HepG2 (cell line): Measurements from ENCODE around the gene CBLN3. TPM values are rescaled to one million over a fixed set of nuclear protein-coding genes. Genes with fewer than 3 reads are reported as not detected.

Experiments used
- ATAC-seq: fragments of 200-7000 bp; cut with Tn5 transposase; 3 replicates; pipeline ENCODE4 v1.9.1; 2020; ENCODE audit warnings: mild to moderate bottlenecking, moderate library complexity
- BruUV-seq: library from RNA; stranded (reverse); fragments of 400-500 nt; replicated peaks from 2 replicates; lab custom pipeline; 2021; lab: Mats Ljungman, UMichigan
- CTCF ChIA-PET: fragments of 300-600 bp; formaldehyde crosslinking; extraction: SDS; loops from one replicate; lab custom pipeline; 2021; ENCODE audit warnings: low total read pairs, inconsistent platforms, low intra/inter-chr PET ratio; lab: Yijun Ruan, JAX
- POLR2A ChIA-PET: fragments of 350-600 bp; sonication (Branson Sonifier 250); formaldehyde crosslinking; loops from one replicate; lab custom pipeline; 2020; ENCODE audit warnings: antibody characterized with exemption, inconsistent platforms; lab: Yijun Ruan, JAX
- DNase-seq: peaks from one replicate; pipeline ENCODE4 v3.0.0-alpha.2; 2015; ENCODE audit warnings: low spot score
- FAIRE-seq: peaks from 3 replicates; lab custom pipeline; 2011; peaks lifted over from hg19 to GRCh38; lab: Jason Lieb, UNC
- H2AFZ ChIP-seq: one replicate; pipeline ENCODE4 v1.6.1; 2011; ENCODE audit warnings: low read length, inconsistent platforms
- H3K27ac ChIP-seq: fragments of 300-600 bp; 3 replicates; pipeline ENCODE4 v1.8.0; 2011; ENCODE audit warnings: mixed run types, mild to moderate bottlenecking, mixed read lengths, low read length, inconsistent platforms; ENCODE audit not compliant: insufficient read depth; ENCODE audit errors: extremely low read length
- H3K27me3 ChIP-seq, 2 experiments: fragments of 200-600 bp in 1 of 2; 2 replicates in 1 of 2; 3 replicates in 1 of 2; pipeline versions ENCODE4 v1.6.0 to v1.8.0; 2011; ENCODE audit warnings: low read length in 2 of 2, mild to moderate bottlenecking in 2 of 2, moderate library complexity in 2 of 2, inconsistent platforms in 1 of 2; ENCODE audit not compliant: insufficient read depth in 2 of 2, control insufficient read depth in 1 of 2
- H3K36me3 ChIP-seq, 2 experiments: fragments of 200-600 bp in 1 of 2; replicated peaks in 1 of 2; 2 replicates in 1 of 2; 3 replicates in 1 of 2; pipeline versions ENCODE4 v1.5.1 to v1.8.0; 2011; ENCODE audit warnings: low read length in 2 of 2, inconsistent platforms in 1 of 2; ENCODE audit not compliant: insufficient read depth in 2 of 2, control insufficient read depth in 1 of 2
- H3K4me1 ChIP-seq: 2 replicates; pipeline ENCODE4 v1.5.1; 2012; ENCODE audit warnings: low read length, inconsistent platforms; ENCODE audit not compliant: insufficient read depth
- H3K4me2 ChIP-seq: 2 replicates; pipeline ENCODE4 v1.6.0; 2011; ENCODE audit warnings: low read depth, low read length, inconsistent platforms
- H3K4me3 ChIP-seq, 3 experiments: fragments of 200-600 bp in 1 of 3; sonication (generic), shearing (Covaris generic) in 1 of 3; replicated peaks in 1 of 3; 2 replicates each; pipeline ENCODE4 v1.5.1; 2011 to 2016; ENCODE audit warnings: low read length in 3 of 3, inconsistent platforms in 2 of 3, low read depth in 2 of 3, mild to moderate bottlenecking in 2 of 3, control low read depth in 1 of 3, mixed read lengths in 1 of 3; ENCODE audit not compliant: insufficient read depth in 1 of 3
- H3K79me2 ChIP-seq: one replicate; pipeline ENCODE4 v1.6.1; 2011; ENCODE audit warnings: low read length, inconsistent platforms; ENCODE audit not compliant: insufficient read depth
- H3K9ac ChIP-seq: 2 replicates; pipeline ENCODE4 v1.6.0; 2011; ENCODE audit warnings: mild to moderate bottlenecking, low read depth, low read length, inconsistent platforms; ENCODE audit not compliant: insufficient read depth
- H3K9me3 ChIP-seq: 2 replicates; pipeline ENCODE4 v1.5.1; 2012; ENCODE audit warnings: mild to moderate bottlenecking, low read length
- H4K20me1 ChIP-seq: 2 replicates; pipeline ENCODE4 v1.6.0; 2011; ENCODE audit warnings: inconsistent platforms, mild to moderate bottlenecking, low read length, moderate library complexity; ENCODE audit not compliant: insufficient read depth
- EZH2 ChIP-seq: conservative IDR thresholded peaks from 2 replicates; pipeline ENCODE4 v1.6.1; 2012; ENCODE audit warnings: mild to moderate bottlenecking, low read depth, low read length, moderate library complexity
- GRHL1 ChIP-seq: sonication (generic); formaldehyde crosslinking; conservative IDR thresholded peaks from 2 replicates; pipeline ENCODE4 v1.8.0; 2022; ENCODE audit warnings: missing genetic modification reagents
- HOMEZ ChIP-seq: IDR thresholded peaks from 2 replicates; pipeline ENCODE4 v1.6.1; 2016; ENCODE audit warnings: low read depth
- PAF1 ChIP-seq: IDR thresholded peaks from 2 replicates; pipeline ENCODE4 v1.6.1; 2016; ENCODE audit warnings: missing genetic modification reagents, missing compliant biosample characterization
- PCBP2 ChIP-seq: fragments of 200-400 bp; formaldehyde crosslinking; optimal IDR thresholded peaks from 2 replicates; pipeline ENCODE3; 2018; ENCODE audit warnings: low read length, low read depth; ENCODE audit not compliant: poor library complexity, severe bottlenecking
- POLR2G ChIP-seq: fragments of 200-400 bp; formaldehyde crosslinking; IDR thresholded peaks from 2 replicates; pipeline ENCODE4 v1.6.1; 2018; ENCODE audit warnings: mild to moderate bottlenecking, low read depth, low read length, moderate library complexity
- SALL1 ChIP-seq: sonication (generic); formaldehyde crosslinking; IDR thresholded peaks from 2 replicates; pipeline ENCODE4 v1.8.0; 2022; ENCODE audit warnings: mild to moderate bottlenecking, missing genetic modification reagents
- SIX4 ChIP-seq: sonication (generic); formaldehyde crosslinking; IDR thresholded peaks from 2 replicates; pipeline ENCODE4 v1.4.0; 2020; ENCODE audit warnings: missing genetic modification reagents
- TARDBP ChIP-seq: sonication (generic); formaldehyde crosslinking; IDR thresholded peaks from 2 replicates; pipeline ENCODE4 v1.8.0; 2022; ENCODE audit warnings: mild to moderate bottlenecking, missing genetic modification reagents
- TOPORS ChIP-seq: sonication (generic); formaldehyde crosslinking; IDR thresholded peaks from 2 replicates; pipeline ENCODE4 v1.8.0; 2023; ENCODE audit warnings: mild to moderate bottlenecking, missing genetic modification reagents
- ZBTB37 ChIP-seq: sonication (generic); formaldehyde crosslinking; IDR thresholded peaks from 2 replicates; pipeline ENCODE4 v1.4.0; 2020; ENCODE audit warnings: mild to moderate bottlenecking, missing genetic modification reagents
- ZFP41 ChIP-seq: sonication (generic); formaldehyde crosslinking; IDR thresholded peaks from 2 replicates; pipeline ENCODE4 v1.4.0; 2020; ENCODE audit warnings: mild to moderate bottlenecking, missing genetic modification reagents, borderline replicate concordance
- ZMYM4 ChIP-seq: sonication (generic); formaldehyde crosslinking; IDR thresholded peaks from 2 replicates; pipeline ENCODE4 v1.8.1; 2023; ENCODE audit warnings: mild to moderate bottlenecking, missing genetic modification reagents
- ZNF460 ChIP-seq: sonication (generic); formaldehyde crosslinking; IDR thresholded peaks from 2 replicates; pipeline ENCODE4 v1.5.1; 2020; ENCODE audit warnings: missing genetic modification reagents, mild to moderate bottlenecking, borderline replicate concordance
- ZNF572 ChIP-seq: sonication (generic); formaldehyde crosslinking; IDR thresholded peaks from 2 replicates; pipeline ENCODE4 v1.5.1; 2020; ENCODE audit warnings: mild to moderate bottlenecking, missing genetic modification reagents
- ZNF687 ChIP-seq: sonication (generic); formaldehyde crosslinking; IDR thresholded peaks from 2 replicates; pipeline ENCODE4 v1.5.1; 2020; ENCODE audit warnings: mild to moderate bottlenecking, missing genetic modification reagents, moderate library complexity
- WGBS: methylation state at CpG from one replicate; pipeline ENCODE4 v1.1.6; 2017; ENCODE audit warnings: low lambda C conversion rate; 5-methylcytosine and 5-hydroxymethylcytosine counted together
- in situ Hi-C: cut with HindIII; loops from 2 replicates; pipeline ENCODE4 v1.10.0; 2017; ENCODE audit warnings: low pct_unique_long_range_greater_than_20kb; ENCODE audit not compliant: extremely low pct_ligation_motif_present
- intact Hi-C: fragments of 100-400 bp; cut with micrococcal nuclease; formaldehyde crosslinking; loops from one replicate; pipeline ENCODE4 v1.10.0; 2022; ENCODE audit not compliant: unreplicated experiment
- polyA plus RNA-seq, 8 experiments: library from polyadenylated mRNA; depleted of rRNA in 3 of 8; stranded (reverse) in 7 of 8; unstranded in 1 of 8; fragments of >200 nt; fragmentation: Illumina TruSeq in 4 of 8; extraction: Trizol in 4 of 8; gene quantifications; 2 replicates each; pipeline versions ENCODE4 v1.2.1 to v1.2.3, GENCODE V29; 2011 to 2016; ENCODE audit warnings: low read depth in 4 of 8, missing spikeins in 1 of 8, mixed read lengths in 1 of 8; ENCODE audit not compliant: insufficient read depth in 1 of 8
- total RNA-seq, 5 experiments: library from RNA; depleted of rRNA; stranded (reverse); fragments of >200 nt; fragmentation: Illumina TruSeq; extraction: Trizol; gene quantifications; 2 replicates each; pipeline ENCODE4 v1.2.3, GENCODE V29; 2016; ENCODE audit warnings: low read depth in 1 of 5

CBLN3 gene
- total and polyA plus RNA-seq, 2 of the 13 experiments (the other 11 are each of a cell fraction or from before 2014, with no cell fraction given), result 0.66 to 0.98 TPM

- H3K4me3 ChIP-seq, result no peak overlapping the region
- ChIA-PET POLR2A (interaction anchor here (0.7 to 4.1 kb wide), 5 partner anchors 7 to 127 kb away, joined by 3 to 39 read pairs (median 22); partner anchors contain the start of gene CIDEB), CTCF (interaction anchor here (8.8 to 11.8 kb wide), 2 partner anchors 70 to 103 kb away, joined by 235 to 295 read pairs; partner anchors contain the start of genes ADCY4 and NFATC4)
- FAIRE-seq (no peak), DNase-seq (no peak), ATAC-seq (no peak)
- no peaks in the 10 kb centered on the region; a peak in 1 of 5 replicates for H3K27me3 ChIP-seq
- peaks cover 23% of the 10 kb centered on the region for H3K4me1 ChIP-seq
- peaks cover 44 to 59% of the 10 kb centered on the region in 2 experiments for H3K36me3 ChIP-seq
- no peak overlapping the region for H3K4me2 ChIP-seq
- peaks cover 16% of the 10 kb centered on the region for H4K20me1 ChIP-seq
- intact Hi-C loops (loop anchor here (10.0 kb wide), 1 partner anchor 850 kb away; no protein-coding TSS in a partner anchor), in situ Hi-C loops (loop anchor here (5.0 to 10.0 kb wide), 3 partner anchors 67 to 190 kb away; partner anchors contain the start of genes NFATC4 and TINF2)
- no peak overlapping the region for H2AFZ ChIP-seq
- no peak overlapping the region for H3K27ac ChIP-seq
- WGBS, result 96% methylated on average over 3 of the region's 3 CpGs
- H3K9me3 ChIP-seq, result no peaks in the 10 kb centered on the region
- H3K79me2 ChIP-seq, result peaks cover 6% of the 10 kb centered on the region
- H3K9ac ChIP-seq, result no peak overlapping the region
- no TSS peak for BruUV-seq
- TF ChIP-seq ZBTB37, result no peak
- no peak for TF ChIP-seq SALL1 (CRISPR knock-in tag)
- TF ChIP-seq TOPORS (CRISPR knock-in tag), result 0 out of 2 replicates have a peak, but pooled peaks have one; percentile 32
- no peak for TF ChIP-seq ZNF460 (CRISPR knock-in tag)
- TF ChIP-seq EZH2, result no peak
- 0 out of 2 replicates have a peak, but pooled peaks have one; percentile 26 for TF ChIP-seq ZNF572 (CRISPR knock-in tag)
- no peak for TF ChIP-seq HOMEZ (CRISPR knock-in tag)
- TF ChIP-seq TARDBP (CRISPR knock-in tag), result 0 out of 2 replicates have a peak, but pooled peaks have one; percentile 40
- TF ChIP-seq ZMYM4, result no peak
- TF ChIP-seq POLR2G, result peak; percentile 61
- no peak for TF ChIP-seq GRHL1
- peak; percentile 77; the same call in 1 of the 2 replicates for TF ChIP-seq PAF1 (CRISPR knock-in tag)
- TF ChIP-seq ZFP41 (CRISPR knock-in tag), result no peak
- no peak for TF ChIP-seq ZNF687 (CRISPR knock-in tag)
- no peak for TF ChIP-seq SIX4 (CRISPR knock-in tag)
- TF ChIP-seq PCBP2, result peak; percentile 12
These were observed 5.2 kb upstream of the CBLN3 start for GRCh38 chr14:24434676-24435075.
